Stimulated activated CD4-positive, alpha-beta T cell treated with anti-CD3 and anti-CD28 coated beads, Interleukin-12 subunit alpha, Interleukin-12 subunit beta, amount 100 ng/mL, for 24 hours (primary cell): Measurements from ENCODE around the gene NAPG.
A peak's percentile ranks its signal among the peaks of the same experiment; 100 is the strongest.
"Not testable (repeated sequence)": the region's sequence is repeated elsewhere in the genome, so short reads cannot be mapped to it uniquely, and the experiment has no call there.

Experiments
- DNase-seq, 2 experiments: peaks; one replicate each; pipeline ENCODE4 v3.0.0-alpha.2; 2020; ENCODE audit warnings: low read depth in 2 of 2

Gene NAPG

GRCh38 chr18:10525697-10526560, at the start of gene NAPG:
Gene NAPG (plus strand): TSS chr18:10526027. CDS start chr18:10526103, 76 bp downstream.
- peak; percentile 80 to 83 for DNase-seq

- no peak for DNase-seq
Measured at GRCh38 chr18:10476338-10476791, 49.5 kb upstream of the NAPG start.

DNA sequence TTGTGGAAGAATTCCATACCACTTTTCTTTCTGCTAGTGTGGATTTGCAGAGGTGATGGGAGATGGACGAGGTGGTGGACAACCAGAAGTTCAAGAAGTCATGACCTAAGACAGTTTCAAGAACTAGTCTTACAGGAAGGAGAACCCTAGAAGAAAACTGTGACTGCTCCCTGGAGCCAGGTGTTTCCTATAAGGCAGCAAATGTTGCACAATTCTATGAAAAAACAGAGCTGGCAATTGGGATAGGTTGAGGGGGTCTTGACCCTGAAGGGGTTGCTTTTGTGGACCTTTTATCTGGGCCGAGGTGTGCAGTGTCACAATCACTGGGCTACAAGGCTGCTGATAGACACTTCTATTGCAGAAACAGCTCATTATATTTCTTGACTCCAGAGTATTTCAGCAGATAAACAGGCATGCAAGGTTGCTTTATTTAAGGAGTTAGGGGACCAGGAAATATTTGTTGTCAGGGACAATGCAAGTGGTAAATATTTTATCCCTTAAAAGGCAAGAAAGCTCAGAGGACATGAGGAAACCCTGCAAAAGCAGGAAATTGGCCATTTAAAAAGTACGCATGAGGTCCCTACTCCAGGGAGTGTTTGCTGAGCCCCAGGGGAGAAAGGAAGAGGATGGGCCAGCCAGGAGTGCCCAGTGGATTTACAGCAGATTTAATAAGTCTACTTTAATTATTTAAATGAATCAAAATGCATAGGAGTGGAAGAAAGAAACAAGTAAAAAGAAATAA, 48.5 kb upstream of the NAPG start:
- DNase-seq, result no peak

- no peak for DNase-seq
Measured at GRCh38 chr18:10477863-10478260, 48.0 kb upstream of the NAPG start.

DNA sequence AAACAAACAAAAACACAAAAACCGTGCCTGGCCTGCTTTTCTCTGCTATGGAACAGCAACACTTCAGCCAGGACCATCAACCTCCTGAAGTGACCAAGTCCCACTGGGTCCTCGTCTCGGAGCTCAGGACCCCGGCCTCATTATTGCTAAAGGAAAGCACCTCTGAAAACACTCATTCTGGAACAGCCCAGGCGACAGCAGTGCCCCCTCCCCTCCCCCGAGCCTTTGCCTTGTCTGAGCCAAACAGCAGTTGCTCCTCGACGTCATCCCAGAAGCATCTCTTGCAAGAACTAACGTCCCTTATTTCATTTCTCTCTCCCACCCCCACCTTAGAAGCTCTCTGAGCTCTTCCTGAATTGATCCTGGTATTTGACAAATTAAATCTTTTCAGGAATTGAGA, 44.0 kb upstream of the NAPG start:
- DNase-seq, result no peak

DNA sequence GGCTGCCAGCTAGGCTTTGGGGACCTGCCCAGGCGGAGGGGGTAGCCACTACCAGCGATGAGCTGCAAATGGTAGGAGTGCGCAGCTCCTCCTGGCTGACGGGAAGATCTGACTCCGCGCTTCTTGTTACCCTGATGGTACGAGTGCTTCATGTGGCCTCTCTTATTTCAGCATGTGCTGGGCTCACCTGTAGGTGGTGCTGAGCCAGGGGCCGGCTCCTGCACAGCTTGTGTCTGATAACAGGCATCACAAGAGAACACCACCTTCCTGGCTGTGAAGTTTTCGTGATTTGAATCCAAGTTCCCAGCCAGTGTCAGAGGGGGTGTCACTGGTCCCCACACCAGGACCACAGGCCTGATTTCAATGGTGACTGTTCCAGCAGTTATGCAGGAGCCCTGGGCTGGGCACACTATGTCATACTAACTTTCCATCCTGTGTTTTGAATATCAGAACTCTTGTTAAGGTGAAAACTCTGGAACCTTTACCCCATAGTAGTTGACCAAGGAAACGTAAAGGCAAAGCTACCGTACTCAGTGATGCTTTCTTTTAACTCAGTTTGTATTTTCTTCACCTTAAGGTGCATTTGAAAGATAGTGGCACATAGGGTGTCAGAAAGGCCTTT, 43.4 kb upstream of the NAPG start:
- no peak for DNase-seq

- DNase-seq, result no peak
Measured at GRCh38 chr18:10482985-10483949, 42.6 kb upstream of the NAPG start.

- no peak for DNase-seq
Measured at GRCh38 chr18:10485475-10485874, 40.4 kb upstream of the NAPG start.

DNA sequence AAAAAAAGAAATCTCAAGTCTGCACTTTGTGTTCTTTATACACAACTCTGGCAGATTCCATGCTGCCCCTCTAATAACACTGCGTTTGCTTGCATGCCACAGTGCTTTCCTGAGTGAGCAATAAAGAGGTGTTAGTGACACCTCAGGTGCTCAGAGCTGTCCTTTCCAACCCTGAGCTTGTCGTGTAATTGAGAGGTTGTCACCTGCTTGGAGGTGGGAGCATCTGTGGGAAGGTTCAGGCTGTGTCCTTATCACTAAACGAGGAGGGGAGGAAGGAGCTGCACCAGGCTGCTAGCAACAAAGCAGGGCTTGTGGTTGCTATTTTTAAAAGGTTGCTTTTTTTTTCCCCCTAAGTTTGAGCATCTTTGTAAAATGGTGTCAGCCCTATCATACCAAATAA, 39.5 kb upstream of the NAPG start:
- DNase-seq, result no peak

GRCh38 chr18:10487154-10487553, 38.7 kb upstream of the NAPG start:
- DNase-seq, result no peak

- DNase-seq, result no peak
Measured at GRCh38 chr18:10488017-10488416, 37.8 kb upstream of the NAPG start.

DNA sequence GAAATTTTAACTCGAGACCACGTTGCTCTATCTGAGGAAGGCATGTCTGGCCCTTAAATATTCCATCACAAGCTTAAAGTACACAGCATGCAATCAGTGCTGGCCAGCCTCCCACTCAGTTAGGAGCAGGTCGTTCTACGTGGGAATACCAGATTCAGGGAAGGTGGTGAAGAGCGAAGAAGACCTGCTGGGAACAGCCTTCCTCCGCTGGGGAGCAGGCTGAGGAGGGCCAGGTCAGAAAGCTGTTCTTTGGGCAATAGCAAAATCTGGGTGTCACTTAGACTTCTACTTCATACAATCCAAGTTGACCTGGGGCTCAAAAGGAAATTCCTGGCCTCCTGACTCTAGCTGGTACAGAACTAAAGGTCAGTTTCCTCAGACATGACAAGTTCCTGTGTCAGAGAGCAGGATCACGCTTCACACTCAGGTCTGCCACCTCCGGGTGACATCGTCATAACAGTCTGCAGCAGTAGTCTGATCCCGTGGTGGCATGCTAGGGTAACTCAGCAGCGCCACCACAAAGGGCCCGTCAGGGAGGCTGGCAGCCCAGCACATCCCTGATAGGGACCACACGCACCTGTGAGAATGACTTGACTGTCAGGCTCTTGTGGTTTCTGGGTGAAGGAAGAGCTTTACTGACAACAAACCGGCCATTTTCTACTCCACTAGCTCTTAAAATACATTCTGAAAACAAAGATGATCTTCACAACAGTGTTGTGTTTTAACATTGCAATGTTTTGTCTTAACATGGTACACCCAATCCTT, 35.2 kb upstream of the NAPG start:
- peak; percentile 27 to 49 for DNase-seq

DNA sequence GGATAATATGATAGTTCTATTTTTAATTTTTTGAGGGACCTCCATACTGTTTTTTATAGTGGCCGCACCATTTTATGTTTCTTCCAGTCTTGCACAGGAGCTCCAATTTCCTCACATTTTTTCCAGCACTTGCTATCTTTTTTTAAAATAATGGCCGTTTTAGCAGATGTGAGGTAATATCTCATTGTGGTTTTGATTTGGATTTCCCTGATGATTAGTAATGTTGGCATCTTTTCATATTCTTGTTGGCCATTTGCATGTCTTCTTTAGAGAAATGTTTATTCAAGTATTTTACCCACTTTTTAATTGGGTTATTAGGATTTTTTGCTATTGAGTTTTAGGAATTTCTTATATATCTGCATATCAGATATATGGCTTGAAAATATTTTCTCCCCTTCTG, 29.9 kb upstream of the NAPG start:
- no peak for DNase-seq

DNA sequence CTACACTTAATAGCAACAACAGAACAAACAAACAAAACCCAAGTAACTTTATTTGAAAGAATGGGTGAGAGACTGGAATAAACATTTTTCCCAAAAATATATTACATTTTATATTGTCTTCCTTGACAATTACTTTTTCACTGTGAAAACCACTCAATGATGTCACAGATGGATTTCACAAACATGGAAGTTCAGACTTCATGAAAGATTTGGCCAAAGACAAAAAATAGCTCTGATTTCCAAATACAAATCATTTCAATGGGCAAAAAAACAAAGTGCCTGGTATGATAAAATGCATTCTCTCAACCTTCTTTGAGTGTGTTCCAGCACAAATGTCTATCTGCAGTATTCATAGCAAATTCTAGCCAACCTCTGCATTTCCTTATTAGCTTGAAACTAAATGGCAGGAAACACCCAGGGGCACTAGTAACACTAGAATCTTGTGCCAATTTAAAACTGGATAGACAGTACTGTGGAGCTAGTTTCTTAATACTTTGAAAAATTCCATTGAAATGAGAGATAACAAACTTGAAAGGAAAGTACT, 28.5 kb upstream of the NAPG start:
- DNase-seq, result no peak

DNA sequence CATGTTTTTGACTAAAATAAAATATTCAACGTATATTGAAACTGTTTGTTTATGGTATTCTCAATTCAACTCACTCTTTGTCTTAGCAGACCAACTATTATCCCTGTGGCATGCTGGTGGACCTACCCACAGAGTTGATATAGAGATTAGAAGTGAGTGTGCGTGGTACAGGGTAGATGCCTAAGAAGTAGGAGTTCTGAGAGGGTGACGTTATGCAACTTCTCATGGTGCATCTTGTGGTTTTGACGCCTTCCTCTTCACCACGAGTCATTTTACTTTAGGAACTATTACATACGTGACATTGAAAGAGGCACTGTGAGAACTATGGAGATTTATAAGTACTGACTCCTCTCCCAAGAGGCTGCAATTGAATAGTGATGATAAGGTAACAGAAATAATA, 26.6 kb upstream of the NAPG start:
- DNase-seq, result no peak

GRCh38 chr18:10500038-10500437, 25.8 kb upstream of the NAPG start:
- DNase-seq, result no peak

DNA sequence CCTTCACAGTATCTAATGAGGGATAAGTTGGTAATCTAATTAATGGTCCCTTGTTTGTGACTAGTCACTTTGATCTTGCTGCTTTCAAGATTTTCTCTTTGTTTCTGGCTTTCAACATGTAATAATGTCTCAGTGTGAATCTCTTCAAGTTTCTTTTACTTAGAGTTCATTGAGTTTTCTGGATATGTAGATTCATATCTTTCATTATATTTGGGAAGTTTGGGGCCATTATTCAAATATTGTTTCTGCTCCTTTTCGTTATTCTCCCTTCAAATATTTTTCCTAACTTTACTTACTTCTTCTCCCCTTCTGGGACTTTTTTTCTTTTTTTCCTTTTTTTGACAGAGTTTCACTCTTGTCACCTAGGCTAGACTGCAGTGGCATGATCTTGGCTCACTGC, 21.1 kb upstream of the NAPG start:
- DNase-seq, result no peak

GRCh38 chr18:10505892-10506291, 19.9 kb upstream of the NAPG start:
- not testable (repeated sequence) for DNase-seq

DNA sequence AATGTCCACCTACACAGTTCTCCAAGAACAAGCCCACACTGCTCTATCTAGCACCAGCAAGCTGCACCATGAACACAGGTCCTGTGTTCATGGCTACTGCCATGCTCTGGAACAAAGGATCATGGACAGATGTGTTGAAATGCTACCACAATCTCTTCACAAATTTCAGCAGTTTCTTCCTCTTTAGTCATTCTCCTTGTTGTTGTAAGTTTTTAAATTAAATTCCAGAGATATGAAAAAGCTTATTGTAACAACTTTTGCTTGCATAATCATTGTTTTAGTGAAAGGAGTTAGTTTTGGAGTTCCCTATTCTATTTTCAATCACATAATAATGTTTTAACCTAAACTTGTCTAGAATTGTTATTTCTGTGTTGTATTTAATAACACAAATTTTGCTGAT, 17.2 kb upstream of the NAPG start:
- no peak for DNase-seq

DNA sequence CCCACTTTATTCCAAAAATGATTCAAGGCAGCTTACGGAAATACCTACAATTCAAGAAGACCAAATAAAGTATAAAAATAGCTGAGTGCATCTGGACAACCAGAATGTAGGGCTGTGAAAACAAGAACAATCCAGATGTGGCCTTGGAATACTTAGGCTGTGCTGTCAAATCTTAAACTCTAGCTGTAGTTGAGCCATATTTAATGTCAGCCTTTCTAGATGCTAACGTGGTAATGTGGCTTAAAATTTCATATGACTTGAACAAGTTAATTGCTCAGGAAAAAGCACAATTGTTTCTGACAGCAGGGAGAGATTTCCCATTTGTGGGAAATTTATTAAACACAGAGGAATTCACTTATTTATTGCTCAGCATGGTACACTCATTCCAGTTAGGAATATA, 14.6 kb upstream of the NAPG start:
- DNase-seq, result no peak
